HEK293T (cell line): ENCODE measurements around the gene GGA1.

Experiments used
- CTCF ChIA-PET: fragments of 350-600 bp; formaldehyde crosslinking; extraction: SDS; loops from one replicate; lab custom pipeline; 2021; ENCODE audit warnings: antibody characterized with exemption, inconsistent platforms; lab: Yijun Ruan, JAX
- POLR2A ChIA-PET: fragments of 350-600 bp; formaldehyde crosslinking; extraction: SDS; loops from one replicate; lab custom pipeline; 2020; ENCODE audit warnings: antibody characterized with exemption, inconsistent platforms; lab: Yijun Ruan, JAX
- DNase-seq: peaks from one replicate; pipeline ENCODE4 v3.0.0; 2012; ENCODE audit warnings: mixed read lengths; ENCODE audit errors: extremely low spot score
- ARNT ChIP-seq: fragments of 450-650 bp; IDR thresholded peaks from 2 replicates; pipeline ENCODE4 v1.6.1; 2017; ENCODE audit warnings: mild to moderate bottlenecking
- BHLHE40 ChIP-seq: fragments of 450-650 bp; IDR thresholded peaks from 2 replicates; pipeline ENCODE4 v1.6.1; 2016; ENCODE audit warnings: mild to moderate bottlenecking, moderate library complexity, borderline replicate concordance
- CTBP1 ChIP-seq: fragments of 450-650 bp; IDR thresholded peaks from 2 replicates; pipeline ENCODE4 v1.6.1; 2016; ENCODE audit warnings: borderline replicate concordance
- ELF4 ChIP-seq: fragments of 450-650 bp; IDR thresholded peaks from 2 replicates; pipeline ENCODE4 v1.6.1; 2017; ENCODE audit warnings: antibody characterized with exemption
- FOXA1 ChIP-seq: fragments of 450-650 bp; IDR thresholded peaks from 2 replicates; pipeline ENCODE4 v1.6.1; 2016; ENCODE audit warnings: mild to moderate bottlenecking
- FOXK2 ChIP-seq: fragments of 450-650 bp; IDR thresholded peaks from 2 replicates; pipeline ENCODE4 v1.6.1; 2016; ENCODE audit warnings: mild to moderate bottlenecking
- FOXM1 ChIP-seq: fragments of 450-650 bp; IDR thresholded peaks from 2 replicates; pipeline ENCODE4 v1.6.1; 2017; ENCODE audit warnings: mild to moderate bottlenecking, borderline replicate concordance
- HDGF ChIP-seq: fragments of 450-650 bp; IDR thresholded peaks from 2 replicates; pipeline ENCODE4 v1.6.1; 2017; ENCODE audit warnings: antibody characterized with exemption, borderline replicate concordance
- L3MBTL2 ChIP-seq: fragments of 450-650 bp; conservative IDR thresholded peaks from 2 replicates; pipeline ENCODE4 v1.6.1; 2016; ENCODE audit warnings: mild to moderate bottlenecking
- LEF1 ChIP-seq: fragments of 450-650 bp; IDR thresholded peaks from 2 replicates; pipeline ENCODE4 v1.6.1; 2017; ENCODE audit warnings: mild to moderate bottlenecking, borderline replicate concordance
- NFRKB ChIP-seq: fragments of 450-650 bp; IDR thresholded peaks from 2 replicates; pipeline ENCODE4 v1.6.1; 2016; ENCODE audit warnings: mild to moderate bottlenecking, moderate library complexity
- SP1 ChIP-seq: fragments of 450-650 bp; IDR thresholded peaks from 2 replicates; pipeline ENCODE4 v1.6.1; 2017
- SUZ12 ChIP-seq: fragments of 450-650 bp; IDR thresholded peaks from 2 replicates; pipeline ENCODE4 v1.6.1; 2016; ENCODE audit warnings: mild to moderate bottlenecking
- TARDBP ChIP-seq: fragments of 450-650 bp; IDR thresholded peaks from 2 replicates; pipeline ENCODE4 v1.6.1; 2016
- ZNF384 ChIP-seq: fragments of 450-650 bp; IDR thresholded peaks from 2 replicates; pipeline ENCODE4 v1.6.1; 2016
- TF ChIP-seq, protein P1 (sequence below): fragments of 450-650 bp; IDR thresholded peaks from 2 replicates; pipeline ENCODE4 v1.6.1; 2016

GGA1 gene

DNA sequence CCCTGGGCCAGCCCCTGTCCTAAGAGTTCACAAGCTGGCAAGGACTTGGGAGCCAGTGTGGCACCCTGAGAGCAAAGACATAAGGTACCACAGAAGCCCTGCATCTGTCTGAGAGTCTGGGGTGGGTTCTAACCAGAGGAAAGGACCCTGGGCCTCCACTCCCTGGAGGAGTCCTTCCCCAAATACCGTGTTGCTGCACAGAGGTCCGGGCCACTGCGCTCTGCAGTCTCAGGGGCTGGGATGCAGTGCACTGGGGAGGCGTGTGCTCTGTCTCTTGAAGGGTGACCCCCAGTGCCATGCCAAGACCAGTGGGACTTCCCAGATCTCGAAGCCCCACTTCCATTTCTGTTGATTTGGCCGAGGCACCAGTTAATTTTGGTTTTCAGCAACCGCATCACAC lies 26.5 kb downstream of the GGA1 start:
- TF ChIP-seq FOXA1, result no peak
- no peak for TF ChIP-seq SUZ12
- no peak for TF ChIP-seq FOXM1
- TF ChIP-seq ELF4, result no peak
- no peak for TF ChIP-seq ARNT
- TF ChIP-seq NFRKB, result no peak
- TF ChIP-seq TARDBP, result no peak
- TF ChIP-seq BHLHE40, result no peak
- TF ChIP-seq ZNF384, result no peak
- CTCF ChIA-PET, result interaction anchor here (1.0 to 4.8 kb wide), 4 partner anchors 7 to 28 kb away, joined by 4 to 41 read pairs (median 4); no protein-coding TSS in a partner anchor
- DNase-seq, result no peak
- POLR2A ChIA-PET, result interaction anchor here (3.3 to 7.9 kb wide), 3 partner anchors 8 to 26 kb away, joined by 16 to 58 read pairs (median 21); partner anchors contain the start of genes GGA1 and PDXP

DNA sequence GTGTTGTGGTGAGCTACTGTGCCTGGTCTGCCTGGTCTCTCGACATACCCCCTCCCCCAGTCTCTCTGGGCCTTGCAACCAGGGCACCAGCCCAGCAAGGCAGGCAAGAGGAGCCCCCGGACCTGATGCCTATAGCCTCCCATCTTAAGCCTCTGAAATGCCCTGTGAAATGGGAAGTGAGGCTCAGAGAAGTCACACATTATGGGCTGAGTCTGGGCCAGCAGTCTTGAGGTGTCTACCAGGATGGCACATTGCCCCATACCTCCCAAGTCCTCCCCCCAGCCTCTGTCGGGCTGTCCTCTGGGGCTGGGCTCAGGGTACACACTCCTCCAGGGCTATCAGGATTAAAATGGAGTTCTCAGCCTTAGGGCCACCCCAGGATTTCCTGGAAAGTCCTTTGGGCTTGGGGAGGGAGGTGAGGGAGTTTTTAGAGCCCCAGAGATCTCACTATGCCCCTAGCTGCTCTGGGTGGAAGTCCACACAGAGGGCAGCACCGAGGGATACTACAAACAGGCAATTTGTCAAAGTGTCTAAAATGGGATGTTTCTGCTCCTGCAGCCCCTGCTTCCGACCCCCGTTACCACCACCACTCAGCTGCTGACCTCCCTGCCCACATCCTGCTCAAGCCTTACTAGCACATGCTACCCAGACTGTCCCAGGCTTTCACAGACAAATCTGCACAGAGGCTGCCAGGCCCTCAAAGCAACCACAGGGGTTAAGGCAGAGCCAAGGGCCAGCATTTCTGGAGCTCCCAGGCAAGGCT lies 27.7 kb downstream of the GGA1 start:
- ChIA-PET POLR2A (interaction anchor here (1.4 to 7.9 kb wide), 3 partner anchors 22 to 28 kb away, joined by 4 to 58 read pairs (median 15); partner anchors contain the start of genes GGA1 and PDXP), CTCF (interaction anchor here (0.5 to 1.6 kb wide), 4 partner anchors 22 to 33 kb away, joined by 3 to 6 read pairs (median 4); partner anchors contain the start of gene PDXP)
- TF ChIP-seq NFRKB, result no peak
- TF ChIP-seq ARNT, result no peak
- DNase-seq, result no peak

DNA sequence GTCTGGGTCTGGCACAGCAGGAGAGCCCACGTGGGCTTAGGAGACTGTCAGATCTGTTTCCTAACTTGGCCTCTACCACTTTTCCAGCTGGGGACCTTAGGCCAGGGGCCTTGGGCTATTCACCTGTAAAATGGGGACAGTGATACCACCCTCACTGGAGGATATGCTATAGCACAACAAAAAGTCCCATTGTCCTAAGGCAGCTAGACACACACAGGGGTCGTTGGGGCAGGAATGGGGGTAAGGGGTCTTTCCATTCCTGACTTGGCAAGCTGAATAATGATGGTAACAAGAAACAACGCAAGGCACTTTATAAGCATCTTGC lies 28.3 kb downstream of the GGA1 start:
- CTCF ChIA-PET, result interaction anchor here (0.5 to 1.5 kb wide), 4 partner anchors 11 to 32 kb away, joined by 3 to 6 read pairs (median 4); partner anchors contain the start of gene PDXP
- POLR2A ChIA-PET, result interaction anchor here (1.4 to 7.9 kb wide), 3 partner anchors 22 to 28 kb away, joined by 4 to 58 read pairs (median 15); partner anchors contain the start of genes GGA1 and PDXP
- TF ChIP-seq SP1 (no peak), BHLHE40 (no peak), ELF4 (no peak), CTBP1 (no peak), SUZ12 (no peak), ZNF384 (no peak), FOXA1 (no peak)
- no peak for DNase-seq

DNA sequence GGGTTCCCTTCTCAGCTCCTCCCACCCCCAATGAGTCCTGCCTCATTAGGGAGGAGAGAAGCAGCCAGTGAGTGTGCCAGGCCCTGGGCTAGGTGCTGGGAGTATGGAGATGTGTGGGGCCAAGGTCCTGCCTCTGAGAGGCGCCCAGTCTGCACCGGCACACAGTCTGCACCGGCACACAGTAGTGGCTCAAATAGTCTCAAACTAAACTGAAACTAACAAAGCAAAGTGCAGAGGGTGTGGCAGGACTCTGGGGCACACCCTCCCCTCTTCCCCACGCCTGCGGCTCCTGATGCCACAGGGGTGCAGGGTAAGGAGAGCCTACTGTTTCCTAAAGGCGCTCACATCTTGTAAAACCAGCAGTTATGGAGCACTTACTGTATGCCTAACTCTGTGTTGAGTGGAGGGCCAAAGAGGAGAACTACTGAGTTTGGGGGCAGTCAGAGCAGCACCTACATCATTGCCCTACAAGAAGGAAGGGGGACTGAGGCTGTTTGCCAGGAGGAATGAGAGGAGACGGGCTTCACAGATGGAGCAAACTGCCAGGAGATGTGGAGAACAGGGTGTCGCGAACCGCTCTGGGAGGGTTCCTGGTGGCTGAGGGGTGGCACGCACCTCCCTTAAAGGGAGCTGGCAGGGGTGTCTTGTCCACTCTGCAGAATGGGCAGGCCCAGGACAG lies 29.9 kb downstream of the GGA1 start:
- ChIA-PET POLR2A (interaction anchor here (1.1 to 7.9 kb wide), 4 partner anchors 10 to 30 kb away, joined by 3 to 58 read pairs (median 10); partner anchors contain the start of genes GGA1 and PDXP), CTCF (interaction anchor here (1.5 kb wide), 1 partner anchor 23 kb away, joined by 3 read pairs; no protein-coding TSS in a partner anchor)
- TF ChIP-seq TARDBP (no peak), LEF1 (no peak), ARNT (no peak), L3MBTL2 (no peak), SP1 (no peak), FOXM1 (no peak), SUZ12 (no peak), BHLHE40 (no peak), NFRKB (no peak), FOXK2 (no peak), ELF4 (no peak), ZNF384 (no peak), FOXA1 (no peak)
- TF ChIP-seq, protein P1, sequence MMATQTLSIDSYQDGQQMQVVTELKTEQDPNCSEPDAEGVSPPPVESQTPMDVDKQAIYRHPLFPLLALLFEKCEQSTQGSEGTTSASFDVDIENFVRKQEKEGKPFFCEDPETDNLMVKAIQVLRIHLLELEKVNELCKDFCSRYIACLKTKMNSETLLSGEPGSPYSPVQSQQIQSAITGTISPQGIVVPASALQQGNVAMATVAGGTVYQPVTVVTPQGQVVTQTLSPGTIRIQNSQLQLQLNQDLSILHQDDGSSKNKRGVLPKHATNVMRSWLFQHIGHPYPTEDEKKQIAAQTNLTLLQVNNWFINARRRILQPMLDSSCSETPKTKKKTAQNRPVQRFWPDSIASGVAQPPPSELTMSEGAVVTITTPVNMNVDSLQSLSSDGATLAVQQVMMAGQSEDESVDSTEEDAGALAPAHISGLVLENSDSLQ, result no peak
- no peak for DNase-seq

DNA sequence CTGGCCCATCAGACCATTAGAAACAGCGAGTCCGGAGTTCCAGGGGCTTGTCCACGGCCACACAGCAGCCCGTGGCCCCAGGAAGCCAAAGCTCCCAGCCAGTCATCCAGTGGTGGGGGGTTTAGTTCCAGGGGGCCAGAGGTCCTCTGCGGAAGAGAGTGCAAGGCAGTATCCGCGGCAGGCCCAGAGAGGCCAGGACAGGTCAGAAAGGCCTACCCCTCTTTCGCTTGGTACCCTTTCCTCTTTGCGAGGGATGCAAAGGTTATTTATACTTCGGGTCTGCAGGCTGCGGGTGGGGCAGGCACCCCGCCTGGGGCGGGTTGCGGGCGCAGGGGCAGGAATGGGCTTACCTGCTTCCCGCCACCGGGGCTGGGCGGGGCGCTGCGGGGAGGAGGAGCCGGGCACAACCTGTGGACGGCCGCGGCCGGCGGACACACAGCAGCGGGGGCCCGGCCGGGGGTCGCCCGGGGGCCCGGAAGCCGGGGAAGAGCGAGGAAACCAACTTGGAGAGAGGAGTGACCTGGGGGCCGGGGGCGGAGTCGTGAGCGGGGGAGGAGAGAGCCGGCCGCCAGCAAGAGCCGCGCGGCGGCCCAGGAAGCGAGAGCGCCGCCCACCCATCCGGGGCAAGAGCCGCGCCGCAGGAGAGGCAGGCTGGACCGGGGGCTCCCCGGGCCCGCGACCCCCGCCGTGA lies 30.6 kb downstream of the GGA1 start, which contains the start of gene SH3BP1:
SH3BP1 (plus strand) TSS at position 600 of the 691 bp plus-strand sequence. CDS start 119 bp downstream, outside the sequence.
- peak; percentile 70 for DNase-seq
- POLR2A ChIA-PET, result interaction anchor here (1.4 to 2.3 kb wide), 2 partner anchors 20 to 31 kb away, joined by 5 to 15 read pairs; partner anchors contain the start of genes GGA1 and PDXP
- CTCF ChIA-PET, result no interaction called here
- no peak for TF ChIP-seq SP1
- TF ChIP-seq CTBP1, result no peak
- no peak for TF ChIP-seq FOXM1
- no peak for TF ChIP-seq FOXA1
- no peak for TF ChIP-seq LEF1
- TF ChIP-seq TARDBP, result no peak
- TF ChIP-seq ARNT, result no peak
- no peak for TF ChIP-seq L3MBTL2
- TF ChIP-seq ZNF384, result no peak
- no peak for TF ChIP-seq ELF4
- TF ChIP-seq, protein P1, result no peak
- TF ChIP-seq HDGF, result no peak
- TF ChIP-seq FOXK2, result no peak
- TF ChIP-seq NFRKB, result no peak
- no peak for TF ChIP-seq SUZ12
